Measurements from ENCODE around the gene SH3PXD2B.
"Not testable (repeated sequence)": the region's sequence is repeated elsewhere in the genome, so short reads cannot be mapped to it uniquely, and the experiment has no call there.

The SH3PXD2B gene

GRCh38 chr5:172347496-172348052, 106.8 kb downstream of the SH3PXD2B start:
- DNase-seq (ENCODE audit: insufficient read length, low spot score), result no peak
- FAIRE-seq, result no peak

GRCh38 chr5:172345881-172346280, 108.4 kb downstream of the SH3PXD2B start:
- FAIRE-seq (no peak), DNase-seq (ENCODE audit: insufficient read length, low spot score) (no peak)

GRCh38 chr5:172344855-172345409, 109.4 kb downstream of the SH3PXD2B start:
- FAIRE-seq, result no peak
- DNase-seq (ENCODE audit: insufficient read length, low spot score), result no peak

- no peak for DNase-seq (ENCODE audit: insufficient read length, low spot score)
- FAIRE-seq, result no peak
Measured at GRCh38 chr5:172343741-172344140, 110.6 kb downstream of the SH3PXD2B start.

GRCh38 chr5:172342918-172343317, 111.4 kb downstream of the SH3PXD2B start:
- no peak for DNase-seq (ENCODE audit: insufficient read length, low spot score)
- FAIRE-seq, result no peak

GRCh38 chr5:172339264-172340180, 114.8 kb downstream of the SH3PXD2B start:
- FAIRE-seq, result no peak
- no peak for DNase-seq (ENCODE audit: insufficient read length, low spot score)

DNA sequence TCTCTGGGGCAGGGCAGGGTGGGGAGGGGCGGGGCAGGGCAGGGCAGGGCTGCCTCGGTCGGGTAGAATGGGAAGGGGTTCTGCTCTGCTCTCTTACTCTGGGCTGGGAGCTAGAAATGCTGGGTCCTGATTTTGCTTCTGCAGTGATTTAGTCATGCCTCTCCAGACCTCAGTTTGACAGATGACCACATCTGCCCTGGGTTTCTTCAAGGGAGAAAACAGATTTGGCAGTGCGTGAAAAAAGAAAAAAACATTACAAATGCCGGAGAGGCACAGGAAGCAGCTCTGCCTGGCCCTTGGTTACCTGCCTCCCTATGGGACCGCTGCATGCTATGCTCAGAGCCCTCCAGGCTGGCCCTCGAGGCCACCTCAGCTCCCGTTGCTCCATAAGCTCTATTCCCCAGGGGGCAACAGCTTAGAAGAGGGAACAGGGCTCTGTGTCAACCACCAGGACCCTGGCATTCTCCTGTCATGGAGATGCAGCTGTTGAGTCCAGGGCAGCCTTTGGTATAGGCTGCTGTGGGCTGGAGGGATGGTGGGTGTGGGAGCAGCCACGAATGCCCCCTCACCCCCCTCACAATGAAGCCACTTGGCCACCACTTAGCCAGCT, 117.5 kb downstream of the SH3PXD2B start:
- DNase-seq (ENCODE audit: insufficient read length, low spot score) (no peak), FAIRE-seq (no peak)

DNA sequence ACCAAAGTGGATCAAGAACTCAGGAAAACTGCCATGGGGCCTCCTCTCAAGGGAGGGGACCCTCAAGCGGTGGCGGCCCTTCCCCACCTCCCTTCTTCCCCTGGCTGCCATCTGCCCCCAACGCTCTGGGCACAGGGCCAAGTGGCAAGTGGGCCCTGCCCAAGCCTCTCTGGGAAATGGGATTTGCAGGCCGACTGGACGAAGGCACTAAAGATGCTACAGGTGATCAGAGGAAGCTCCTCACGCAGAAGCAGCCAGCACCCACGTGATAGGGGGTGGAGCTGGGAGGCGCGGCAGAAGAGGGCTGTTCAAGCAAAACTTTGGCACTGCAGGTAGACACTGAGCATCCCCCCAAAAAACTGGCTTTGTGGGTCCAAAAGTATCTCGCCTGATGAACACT, 118.1 kb downstream of the SH3PXD2B start:
- DNase-seq (ENCODE audit: insufficient read length, low spot score), result no peak
- no peak for FAIRE-seq

DNA sequence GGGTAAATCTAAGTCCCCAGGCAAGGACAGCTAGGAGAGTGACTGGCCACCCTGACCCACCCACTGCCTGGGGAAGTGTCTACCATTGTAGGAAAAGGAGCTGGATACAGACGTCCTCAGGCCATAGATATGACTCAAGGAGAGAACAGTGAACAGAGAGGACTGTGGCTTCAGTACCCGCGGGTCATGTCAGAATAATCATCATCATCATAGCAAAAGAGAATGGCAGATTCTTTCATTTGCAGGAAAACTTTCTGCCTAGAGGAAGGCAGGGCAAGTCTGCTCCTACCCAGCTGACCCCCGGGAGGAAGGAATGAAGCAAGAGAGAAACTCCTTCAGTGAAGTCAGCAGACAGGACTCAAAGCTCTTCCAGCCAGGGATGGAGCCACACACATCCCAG, 118.6 kb downstream of the SH3PXD2B start:
- FAIRE-seq (no peak), DNase-seq (ENCODE audit: insufficient read length, low spot score) (no peak)

DNA sequence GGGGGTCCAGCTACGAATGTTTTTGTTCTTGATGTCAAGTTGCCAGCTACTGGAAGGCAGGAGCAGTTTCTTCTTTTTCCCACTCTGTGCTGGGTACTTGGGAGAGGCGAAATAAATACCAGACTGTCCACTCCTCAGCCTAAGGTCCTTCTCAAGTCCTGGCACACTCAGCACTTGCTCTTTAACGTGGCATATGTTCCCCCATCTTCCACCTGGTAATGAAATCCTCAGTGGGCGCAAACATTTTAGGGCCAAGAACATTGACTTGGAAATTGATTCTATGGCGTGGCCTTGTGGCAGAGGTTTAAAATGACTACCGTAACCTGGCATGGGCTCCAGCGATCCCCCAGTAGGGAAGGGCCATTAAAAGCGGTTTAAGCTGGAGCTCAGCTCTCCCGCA, 119.7 kb downstream of the SH3PXD2B start:
- no peak for DNase-seq (ENCODE audit: insufficient read length, low spot score)
- no peak for FAIRE-seq

- no peak for DNase-seq (ENCODE audit: insufficient read length, low spot score)
- no peak for FAIRE-seq
Measured at GRCh38 chr5:172334196-172334595, 120.1 kb downstream of the SH3PXD2B start.

DNA sequence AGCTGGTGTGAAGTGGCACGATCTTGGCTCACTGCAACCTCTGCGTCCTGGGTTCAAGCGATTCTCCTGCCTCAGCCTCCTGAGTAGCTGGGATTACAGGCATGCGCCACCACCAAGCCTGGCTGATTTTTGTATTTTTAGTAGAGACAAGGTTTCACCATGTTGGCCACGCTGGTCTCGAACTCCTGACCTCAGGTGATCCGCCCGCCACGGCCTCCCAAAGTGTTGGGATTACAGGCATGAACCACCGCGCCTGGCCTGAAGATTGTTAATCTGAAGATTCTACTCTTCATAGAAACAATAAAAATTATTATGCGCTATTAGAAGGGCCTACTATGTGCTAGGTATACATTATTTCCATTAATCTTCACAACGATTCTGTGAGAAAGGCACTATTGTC, 127.4 kb downstream of the SH3PXD2B start:
- not testable (repeated sequence) for FAIRE-seq; DNase-seq (ENCODE audit: insufficient read length, low spot score)

DNA sequence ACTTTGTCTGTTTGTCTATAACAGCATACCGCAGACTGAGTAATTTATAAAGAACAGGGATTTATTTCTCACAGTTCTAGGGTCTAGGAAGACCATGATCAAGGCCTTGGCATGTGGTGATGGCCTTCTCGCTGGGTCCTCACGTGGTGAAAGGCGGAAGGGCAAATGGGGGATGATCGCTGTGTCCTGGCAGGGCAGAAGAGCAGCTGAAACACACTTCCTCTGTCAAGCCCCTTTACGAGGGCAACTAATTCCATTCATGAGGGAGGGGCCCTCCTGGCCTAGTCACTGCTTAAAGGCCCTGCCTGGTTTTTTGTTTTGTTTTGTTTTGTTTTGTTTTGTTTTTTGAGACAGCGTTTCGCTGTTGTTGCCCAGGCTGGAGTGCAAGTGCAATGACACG, 128.9 kb downstream of the SH3PXD2B start:
- no peak for DNase-seq (ENCODE audit: insufficient read length, low spot score)

DNA sequence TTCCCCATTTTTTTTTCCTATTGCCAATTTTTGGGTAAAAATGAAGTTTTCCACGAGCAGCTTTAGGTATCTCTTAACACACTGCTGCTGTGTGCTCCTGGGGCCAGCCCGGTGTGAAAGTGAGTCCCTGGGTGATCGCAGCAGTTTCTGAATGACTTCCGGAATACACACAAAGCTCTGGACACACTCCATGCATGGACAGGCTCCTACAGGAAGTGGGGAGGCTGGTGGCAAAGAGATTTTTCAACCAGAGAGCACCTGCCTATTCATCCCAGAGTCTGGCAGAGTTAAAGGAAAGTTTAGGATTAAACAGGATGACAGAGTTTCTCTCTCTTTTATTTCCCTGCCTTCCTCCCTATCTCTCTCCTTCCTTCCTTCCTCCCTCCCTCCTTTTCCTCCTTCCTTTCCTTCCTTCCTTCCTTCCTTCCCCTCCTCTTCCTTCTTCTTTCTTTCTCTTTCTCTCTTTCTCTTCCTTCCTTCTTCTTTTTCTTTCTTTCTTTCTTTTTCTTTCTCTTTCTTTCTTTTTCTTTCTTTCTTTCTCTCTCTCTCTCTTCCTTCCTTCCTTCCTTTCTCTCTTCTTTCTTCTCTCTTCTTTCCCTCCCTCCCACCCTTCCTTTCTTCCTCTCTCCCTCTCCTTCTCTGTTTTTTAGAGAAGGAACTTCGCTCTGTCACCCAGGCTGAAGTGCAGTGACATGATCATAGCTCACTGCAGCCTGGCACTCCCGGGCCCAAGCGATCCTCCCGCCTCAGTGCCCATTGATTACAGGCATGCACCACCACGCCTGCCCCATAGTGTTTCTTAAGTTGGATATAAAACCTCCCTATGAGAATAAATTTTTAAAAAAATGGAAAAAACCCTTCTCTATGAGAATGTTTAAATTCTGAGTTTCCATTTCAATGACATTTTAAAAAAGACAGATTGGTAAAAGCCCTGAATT, 132.0 kb downstream of the SH3PXD2B start:
- no peak for FAIRE-seq
- no peak for DNase-seq (ENCODE audit: insufficient read length, low spot score)

More for the DNA sequence above, 128.9 kb downstream of the SH3PXD2B start:
- FAIRE-seq, result no peak

DNA sequence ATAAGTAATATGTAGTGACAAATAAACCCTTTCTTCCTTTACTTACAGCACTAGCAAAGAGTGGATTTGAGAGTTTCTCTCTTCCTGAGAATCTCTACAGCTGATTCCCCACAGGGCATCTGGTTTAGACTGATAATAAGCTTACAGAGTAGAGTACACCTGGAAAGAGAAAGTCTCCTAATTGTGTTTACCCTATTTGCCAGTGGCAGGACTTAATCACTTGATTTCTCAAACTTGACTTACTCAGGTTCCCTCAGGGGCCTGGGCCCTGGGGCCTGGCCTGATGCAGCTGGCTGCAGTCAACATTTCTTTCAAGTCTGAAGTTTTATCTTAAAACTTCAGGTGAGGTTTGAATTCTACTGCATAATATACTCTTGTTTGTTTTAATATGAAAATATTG, 132.7 kb downstream of the SH3PXD2B start:
- FAIRE-seq (no peak), DNase-seq (ENCODE audit: insufficient read length, low spot score) (no peak)

DNA sequence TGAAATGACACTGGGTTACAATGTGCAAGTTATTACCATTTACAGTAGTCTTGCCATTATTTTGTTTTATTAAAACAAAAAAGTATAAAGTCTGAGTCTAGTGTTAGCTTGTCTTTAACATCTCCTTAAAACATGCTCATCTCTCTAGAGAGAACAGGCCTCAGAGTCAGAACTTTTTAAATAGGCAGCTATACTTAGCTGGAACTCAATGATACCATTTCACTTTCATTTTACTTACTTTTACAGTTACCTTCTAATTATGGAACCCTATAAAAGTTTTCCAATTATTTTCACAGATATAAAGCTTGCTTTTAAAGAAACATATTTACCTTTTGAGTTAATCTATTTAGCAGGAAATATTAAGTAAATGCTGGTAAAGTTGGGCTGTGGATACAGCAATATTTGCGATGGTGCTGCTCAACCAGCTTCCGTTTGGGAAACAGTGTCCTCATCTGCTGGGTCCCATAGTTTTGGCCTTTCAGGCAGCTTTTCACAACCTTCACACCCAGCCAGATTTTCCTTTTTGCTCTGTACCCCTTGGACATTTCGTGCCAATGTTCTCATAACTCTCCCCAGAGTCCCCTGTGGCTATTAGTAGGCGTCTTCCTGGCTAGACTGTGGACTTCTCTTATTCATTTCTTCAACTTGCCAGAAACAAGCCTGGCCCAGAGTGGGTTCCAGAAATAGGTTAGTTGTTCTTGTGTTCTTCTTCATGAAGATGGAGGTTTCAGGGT, 134.4 kb downstream of the SH3PXD2B start:
- FAIRE-seq, result no peak
- no peak for DNase-seq (ENCODE audit: insufficient read length, low spot score)

DNA sequence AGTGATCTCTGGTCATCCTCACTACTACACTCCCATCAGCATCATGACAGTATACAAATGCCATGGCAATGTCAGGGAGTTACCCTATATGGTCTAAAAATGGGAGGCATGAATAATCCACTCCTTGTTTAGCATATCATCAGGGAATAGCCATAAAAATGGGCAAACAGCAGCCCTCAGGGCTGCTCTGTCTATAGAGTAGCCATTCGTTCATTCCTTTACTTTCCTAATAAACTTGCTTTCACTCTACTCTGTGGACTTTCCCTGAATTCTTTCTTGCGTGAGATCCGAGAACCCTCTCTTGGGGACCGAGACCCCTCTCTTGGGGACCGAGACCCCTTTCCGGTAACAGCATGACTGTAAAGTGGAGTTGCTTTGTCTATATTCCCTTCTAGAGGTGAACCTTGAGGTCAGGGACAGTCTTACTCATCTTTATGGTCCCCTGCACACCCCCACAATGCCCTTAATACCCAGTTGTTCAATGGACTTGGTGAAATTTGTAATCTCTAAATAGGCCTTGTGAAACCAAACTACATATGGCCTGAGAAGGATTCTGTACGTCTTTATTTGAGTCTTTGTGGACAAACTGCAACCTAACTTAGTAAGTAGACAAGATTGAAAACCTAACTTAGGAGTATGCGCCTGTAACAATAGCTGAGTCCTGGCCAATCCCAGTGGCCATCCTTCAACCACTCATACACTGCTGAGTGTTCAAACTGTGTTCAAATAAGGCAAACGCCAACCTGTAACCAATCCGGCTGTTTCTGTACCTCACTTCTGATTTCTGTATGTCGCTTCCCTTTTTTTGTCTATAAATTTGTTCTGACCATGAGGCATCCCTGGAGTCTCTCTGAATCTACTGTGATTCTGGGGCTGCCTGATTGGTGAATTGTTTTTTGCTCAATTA, 138.5 kb downstream of the SH3PXD2B start:
- no peak for DNase-seq (ENCODE audit: insufficient read length, low spot score)
- FAIRE-seq, result no peak

- FAIRE-seq (no peak), DNase-seq (ENCODE audit: insufficient read length, low spot score) (no peak)
Measured at GRCh38 chr5:172313915-172314314, 140.4 kb downstream of the SH3PXD2B start.

DNA sequence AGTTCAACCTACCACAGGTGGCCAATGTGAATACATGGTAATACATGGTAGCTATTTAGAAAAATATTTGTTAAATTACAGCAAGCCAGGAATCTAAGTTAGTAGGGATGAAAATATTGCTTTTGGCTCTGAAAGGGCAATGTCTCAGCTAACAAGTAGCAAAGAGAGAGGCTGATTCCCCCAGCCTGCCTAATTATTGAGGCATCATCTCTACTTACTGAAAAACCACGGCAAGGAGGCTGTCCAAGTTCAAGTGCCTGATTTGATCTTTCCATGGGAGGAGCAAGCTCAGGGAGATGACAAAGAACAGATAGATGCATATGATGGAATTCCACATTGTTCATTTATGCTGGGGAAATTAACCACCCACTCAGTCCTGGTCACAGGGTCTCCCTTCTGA, 142.0 kb downstream of the SH3PXD2B start:
- FAIRE-seq, result no peak
- DNase-seq (ENCODE audit: insufficient read length, low spot score), result no peak
